Renal pelvis (tissue), 12 donors: ENCODE data around the gene SUGT1. TPM values are rescaled to one million over a fixed set of nuclear protein-coding genes. Genes with fewer than 3 reads are reported as not detected.
"Not testable (repeated sequence)": the region's sequence is repeated elsewhere in the genome, so short reads cannot be mapped to it uniquely, and the experiment has no call there.

Experiments
- DNase-seq: peaks from one replicate; pipeline ENCODE4 v3.0.0-alpha.2; 2013
- long read RNA-seq, 16 experiments: transcript quantifications; one replicate each; lab custom pipeline, GENCODE V29; 2026
- polyA plus RNA-seq, 3 donors: library from polyadenylated mRNA; unstranded; fragments of 120-200 nt; gene quantifications; one replicate each; pipeline ENCODE4 v1.2.1, GENCODE V29; 2013; ENCODE audit not compliant: insufficient read length in 3 of 3

Gene SUGT1
- 10 to 100 TPM; 49.8 to 53.1 (median 52.1) TPM for polyA plus RNA-seq
- long read RNA-seq, donor 1, partial matches to known transcripts = 0 of 13 reads
- long read RNA-seq, donor 1, other reads (novel, unspliced or antisense) = 10 of 13 reads
- long read RNA-seq, donor 2, full-length matches to known transcripts = 5 of 34 reads
- long read RNA-seq, donor 2, partial matches to known transcripts = 12 of 34 reads
- long read RNA-seq, donor 2, other reads (novel, unspliced or antisense) = 17 of 34 reads
- long read RNA-seq, donor 3, partial matches to known transcripts = 5 of 7 reads
- long read RNA-seq, donor 3, other reads (novel, unspliced or antisense) = 0 of 7 reads
- long read RNA-seq, donor 4, full-length matches to known transcripts = 15 of 37 reads
- long read RNA-seq, donor 4, partial matches to known transcripts = 5 of 37 reads
- long read RNA-seq, donor 4, other reads (novel, unspliced or antisense) = 17 of 37 reads
- long read RNA-seq, donor 5, full-length matches to known transcripts = 4 of 4 reads
- long read RNA-seq, donor 5, partial matches to known transcripts = 0 of 4 reads
- long read RNA-seq, donor 5, other reads (novel, unspliced or antisense) = 0 of 4 reads
- long read RNA-seq, donor 6, transcript SUGT1-204 (1 exons, 2,802 nt) = major isoform, 6 of 6 reads
- long read RNA-seq, donor 6, partial matches to known transcripts = 0 of 6 reads
- long read RNA-seq, donor 6, other reads (novel, unspliced or antisense) = 0 of 6 reads
- long read RNA-seq, donor 7, full-length matches to known transcripts = 6 of 18 reads
- long read RNA-seq, donor 7, partial matches to known transcripts = 5 of 18 reads
- long read RNA-seq, donor 7, other reads (novel, unspliced or antisense) = 7 of 18 reads
- long read RNA-seq, donor 8, transcript SUGT1-204 (1 exons, 2,802 nt) = major isoform, 5 of 5 reads
- long read RNA-seq, donor 8, partial matches to known transcripts = 0 of 5 reads
- long read RNA-seq, donor 8, other reads (novel, unspliced or antisense) = 0 of 5 reads
- long read RNA-seq, donor 9, full-length matches to known transcripts = 11 of 30 reads
- long read RNA-seq, donor 9, partial matches to known transcripts = 12 of 30 reads
- long read RNA-seq, donor 9, other reads (novel, unspliced or antisense) = 7 of 30 reads
- long read RNA-seq, donor 10, transcript SUGT1-204 (1 exons, 2,802 nt) = major isoform, 18 of 29 reads
- long read RNA-seq, donor 10, partial matches to known transcripts = 6 of 29 reads
- long read RNA-seq, donor 10, other reads (novel, unspliced or antisense) = 5 of 29 reads
- long read RNA-seq, donor 11, partial matches to known transcripts = 0 of 4 reads
- long read RNA-seq, donor 11, other reads (novel, unspliced or antisense) = 0 of 4 reads
- long read RNA-seq, donor 12, transcript SUGT1-204 (1 exons, 2,802 nt) = major isoform, 6 of 22 reads
- long read RNA-seq, donor 12, partial matches to known transcripts = 7 of 22 reads
- long read RNA-seq, donor 12, other reads (novel, unspliced or antisense) = 9 of 22 reads
- long read RNA-seq, donor 13, transcript SUGT1-204 (1 exons, 2,802 nt) = major isoform, 5 of 5 reads
- long read RNA-seq, donor 13, partial matches to known transcripts = 0 of 5 reads
- long read RNA-seq, donor 13, other reads (novel, unspliced or antisense) = 0 of 5 reads
- long read RNA-seq, donor 14 = 0 reads
- long read RNA-seq, donor 15 = 0 reads
- long read RNA-seq, donor 16, transcript SUGT1-204 (1 exons, 2,802 nt) = major isoform, 9 of 15 reads
- long read RNA-seq, donor 16, partial matches to known transcripts = 6 of 15 reads
- long read RNA-seq, donor 16, other reads (novel, unspliced or antisense) = 0 of 15 reads

- peak; percentile 98 for DNase-seq
Measured at GRCh38 chr13:52652196-52652979, at the start of gene SUGT1. TSS of gene SUGT1 (plus strand) at chr13:52652836. CDS start at chr13:52652921, 85 bp downstream.

GRCh38 chr13:52603316-52603715, 49.3 kb upstream of the SUGT1 start:
- DNase-seq = not testable (repeated sequence)

- not testable (repeated sequence) for DNase-seq
Measured at GRCh38 chr13:52606126-52606525, 46.5 kb upstream of the SUGT1 start.

- not testable (repeated sequence) for DNase-seq
Measured at GRCh38 chr13:52606795-52607194, 45.8 kb upstream of the SUGT1 start.

GRCh38 chr13:52608184-52608583, 44.5 kb upstream of the SUGT1 start:
- not testable (repeated sequence) for DNase-seq

- DNase-seq = peak; percentile 24
Measured at GRCh38 chr13:52609013-52609606, 43.5 kb upstream of the SUGT1 start.

GRCh38 chr13:52610158-52610557, 42.5 kb upstream of the SUGT1 start:
- DNase-seq = not testable (repeated sequence)

GRCh38 chr13:52615134-52615801, 37.4 kb upstream of the SUGT1 start:
- no peak for DNase-seq

- no peak for DNase-seq
Measured at GRCh38 chr13:52615812-52616211, 36.8 kb upstream of the SUGT1 start.

GRCh38 chr13:52617070-52618060, 35.3 kb upstream of the SUGT1 start:
- DNase-seq = peak; percentile 87

- DNase-seq = not testable (repeated sequence)
Measured at GRCh38 chr13:52631083-52631690, 21.4 kb upstream of the SUGT1 start.

GRCh38 chr13:52638666-52639328, 13.8 kb upstream of the SUGT1 start:
- no peak for DNase-seq

GRCh38 chr13:52642131-52642530, 10.5 kb upstream of the SUGT1 start, which contains the start of gene HNRNPA1L2:
TSS of gene HNRNPA1L2 (plus strand) at chr13:52642431. CDS start at chr13:52642493, 62 bp downstream.
- no peak for DNase-seq

GRCh38 chr13:52644108-52644507, 8.5 kb upstream of the SUGT1 start:
- no peak for DNase-seq

- no peak for DNase-seq
Measured at GRCh38 chr13:52646967-52647366, 5.7 kb upstream of the SUGT1 start.

GRCh38 chr13:52650731-52651130, 1.9 kb upstream of the SUGT1 start:
- DNase-seq = no peak
